OCI-LY3 (cell line): ENCODE data around the gene PPP2R3C.

Experiments
- H2AFZ ChIP-seq: fragments of 200-600, 300-600 bp; shearing (Covaris generic); 2 replicates; pipeline ENCODE4 v1.6.0; 2014; ENCODE audit warnings: antibody characterized with exemption, low read depth, low read length
- H3K27ac ChIP-seq: fragments of 200-600, 300-600 bp; sonication (generic); 2 replicates; pipeline ENCODE4 v1.5.1; 2014; ENCODE audit warnings: mild to moderate bottlenecking, low read length, moderate library complexity, mixed read lengths
- H3K27me3 ChIP-seq: fragments of 200-600, 300-600 bp; sonication (generic); 2 replicates; pipeline ENCODE4 v1.6.1; 2014; ENCODE audit warnings: low read depth, low read length, mixed read lengths
- H3K36me3 ChIP-seq: fragments of 200-600, 300-600 bp; sonication (generic); replicated peaks from 2 replicates; pipeline ENCODE3; 2014; ENCODE audit warnings: low read depth, low read length, mixed read lengths
- H3K4me1 ChIP-seq: fragments of 300-600, 200-600 bp; sonication (generic); 2 replicates; pipeline ENCODE4 v1.6.1; 2014; ENCODE audit warnings: low read length, mixed read lengths
- H3K4me2 ChIP-seq: fragments of 200-600, 300-600 bp; sonication (generic); 2 replicates; pipeline ENCODE4 v1.6.1; 2014; ENCODE audit warnings: low read length, mixed read lengths
- H3K4me3 ChIP-seq: fragments of 300-600, 200-600 bp; sonication (generic); 2 replicates; pipeline ENCODE4 v1.5.1; 2014; ENCODE audit warnings: antibody characterized with exemption, mild to moderate bottlenecking, low read length, moderate library complexity
- H3K79me2 ChIP-seq: fragments of 300-600, 200-600 bp; shearing (Covaris generic); 2 replicates; pipeline ENCODE4 v1.6.1; 2014; ENCODE audit warnings: mild to moderate bottlenecking, low read length, mixed read lengths
- H3K9ac ChIP-seq: fragments of 300-600, 200-600 bp; shearing (Covaris generic); 2 replicates; pipeline ENCODE4 v1.6.0; 2014; ENCODE audit warnings: mild to moderate bottlenecking, low read length, moderate library complexity
- H3K9me3 ChIP-seq: fragments of 200-600, 300-600 bp; shearing (Covaris generic); 2 replicates; pipeline ENCODE4 v1.6.1; 2014; ENCODE audit warnings: low read length, mixed read lengths; ENCODE audit not compliant: insufficient read depth
- H4K20me1 ChIP-seq: fragments of 200-600, 300-600 bp; sonication (generic); 2 replicates; pipeline ENCODE4 v1.6.1; 2016; ENCODE audit warnings: low read length, mixed read lengths; ENCODE audit not compliant: insufficient read depth
- CTCF ChIP-seq: fragments of 200-600, 300-600 bp; sonication (generic); IDR thresholded peaks from 2 replicates; pipeline ENCODE4 v1.5.1; 2014; ENCODE audit warnings: antibody characterized with exemption, low read length, low read depth
- EZH2phosphoT487 ChIP-seq: fragments of 200-600 bp; shearing (Covaris generic); IDR thresholded peaks from 2 replicates; pipeline ENCODE4 v1.6.1; 2018; ENCODE audit warnings: antibody characterized with exemption, mixed run types, low read depth

The PPP2R3C gene

GRCh38 chr14:35046048-35046750, 75.6 kb downstream of the PPP2R3C start, which contains the start of gene FAM177A1:
TSS of gene FAM177A1 (plus strand) at chr14:35046272. CDS start at chr14:35046464, 192 bp downstream.
- TF ChIP-seq EZH2phosphoT487: no peak
- TF ChIP-seq CTCF: no peak
- Histone ChIP-seq H3K79me2 (peaks cover 6% of the 10 kb centered on the region; the same call in 1 of the 2 replicates), H4K20me1 (no peaks in the 10 kb centered on the region), H3K27me3 (no peaks in the 10 kb centered on the region), H2AFZ (peak within 1 kb of the TSS; percentile 95), H3K4me1 (peaks cover 9% of the 10 kb centered on the region), H3K27ac (peak within 1 kb of the TSS; percentile 75), H3K36me3 (no peaks in the 10 kb centered on the region), H3K9me3 (no peaks in the 10 kb centered on the region), H3K4me3 (peak within 1 kb of the TSS; percentile 91), H3K9ac (peak within 1 kb of the TSS; percentile 81), H3K4me2 (peak within 1 kb of the TSS; percentile 78)

- peak overlapping the region; percentile 71 for H3K27ac ChIP-seq
- H4K20me1 ChIP-seq: no peaks in the 10 kb centered on the region
- H3K4me3 ChIP-seq: peak overlapping the region; percentile 91
- TF ChIP-seq CTCF: no peak
- no peak for TF ChIP-seq EZH2phosphoT487
- peak overlapping the region; percentile 92 for H2AFZ ChIP-seq
- no peaks in the 10 kb centered on the region for H3K36me3 ChIP-seq
- no peaks in the 10 kb centered on the region for H3K27me3 ChIP-seq
- H3K79me2 ChIP-seq: peaks cover 6% of the 10 kb centered on the region; the same call in 1 of the 2 replicates
- peak overlapping the region; percentile 74 for H3K4me2 ChIP-seq
- no peaks in the 10 kb centered on the region for H3K9me3 ChIP-seq
- peaks cover 9% of the 10 kb centered on the region for H3K4me1 ChIP-seq
- H3K9ac ChIP-seq: peak overlapping the region; percentile 79
Measured at GRCh38 chr14:35045798-35046047, 76.1 kb downstream of the PPP2R3C start.

- peak overlapping the region; percentile 79 for H3K9ac ChIP-seq
- TF ChIP-seq CTCF (no peak), EZH2phosphoT487 (no peak)
- H3K36me3 ChIP-seq: no peaks in the 10 kb centered on the region
- peaks cover 9% of the 10 kb centered on the region for H3K4me1 ChIP-seq
- H3K4me2 ChIP-seq: peak overlapping the region; percentile 74
- H3K27ac ChIP-seq: peak overlapping the region; percentile 71
- no peaks in the 10 kb centered on the region for H3K9me3 ChIP-seq
- peaks cover 6% of the 10 kb centered on the region; the same call in 1 of the 2 replicates for H3K79me2 ChIP-seq
- H2AFZ ChIP-seq: peak overlapping the region; percentile 92
- H3K4me3 ChIP-seq: peak overlapping the region; percentile 91
- no peaks in the 10 kb centered on the region for H4K20me1 ChIP-seq
- H3K27me3 ChIP-seq: no peaks in the 10 kb centered on the region
Measured at GRCh38 chr14:35044939-35045797, 76.6 kb downstream of the PPP2R3C start.

GRCh38 chr14:35043046-35043445, 78.7 kb downstream of the PPP2R3C start:
- Histone ChIP-seq H3K4me2 (no peak overlapping the region), H3K27ac (no peak overlapping the region), H4K20me1 (no peaks in the 10 kb centered on the region), H3K79me2 (peaks cover 5% of the 10 kb centered on the region; the same call in 1 of the 2 replicates), H2AFZ (no peak overlapping the region), H3K4me1 (peaks cover 9% of the 10 kb centered on the region), H3K9me3 (no peaks in the 10 kb centered on the region), H3K36me3 (no peaks in the 10 kb centered on the region), H3K4me3 (no peak overlapping the region), H3K9ac (no peak overlapping the region), H3K27me3 (no peaks in the 10 kb centered on the region)
- TF ChIP-seq CTCF: no peak
- TF ChIP-seq EZH2phosphoT487: no peak
